HG02852 (cell line): ENCODE data around the gene TSPEAR.

ENCODE experiments used
- ATAC-seq: cut with Tn5 transposase; IDR thresholded peaks from one replicate; pipeline ENCODE4 v1.9.1; 2021; ENCODE audit warnings: mild to moderate bottlenecking, moderate library complexity; ENCODE audit not compliant: unreplicated experiment

The TSPEAR gene

DNA sequence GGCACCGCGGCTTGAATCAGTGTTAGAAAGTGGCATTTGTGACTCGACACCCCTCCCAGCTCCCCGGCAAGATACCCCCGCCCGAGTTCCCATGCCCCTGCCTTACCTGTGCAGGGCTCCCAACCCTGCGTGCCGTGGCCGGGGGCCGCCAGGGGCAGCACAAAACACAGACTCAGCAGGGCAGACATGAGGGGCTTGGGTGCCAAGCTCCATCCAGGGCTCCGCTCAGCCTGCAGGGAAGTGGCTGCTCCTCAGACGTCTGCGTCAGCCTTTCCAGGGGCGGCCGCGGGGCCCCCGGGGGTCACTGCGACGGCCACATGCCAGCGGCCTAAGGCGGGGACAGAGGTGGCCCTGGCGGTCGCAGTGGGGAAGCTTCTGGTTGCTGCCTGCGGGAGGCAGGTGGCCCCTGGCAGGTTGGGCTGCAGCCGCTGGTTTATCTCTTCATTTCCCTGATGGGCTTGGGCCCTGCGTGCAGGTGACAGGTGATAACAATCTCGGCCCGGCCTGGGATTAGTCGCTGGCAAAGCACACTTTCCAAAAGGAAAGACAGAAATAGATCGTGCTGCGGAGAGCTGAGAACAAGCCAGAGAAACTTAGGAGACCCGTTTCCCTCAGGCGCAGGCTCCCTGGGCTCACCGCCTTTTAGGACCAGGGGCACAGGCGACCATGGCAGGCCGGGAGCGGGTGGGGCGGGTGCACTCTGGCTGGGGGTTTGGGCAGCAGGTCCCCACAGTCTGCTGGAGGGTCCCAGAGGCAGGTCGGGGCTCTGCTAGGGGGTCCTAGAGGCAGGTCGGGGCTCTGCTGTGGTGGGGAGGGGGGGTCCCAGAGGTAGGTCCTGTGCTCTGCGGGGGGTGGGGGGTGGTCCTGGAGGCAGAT lies at the start of gene TSPEAR:
Gene TSPEAR (minus strand): TSS at position 246 of the 876 bp plus-strand sequence. CDS start 58 bp downstream, at position 188.
- no peak for ATAC-seq

- no peak for ATAC-seq
These were observed 49.0 kb upstream of the TSPEAR start for GRCh38 chr21:44760376-44760775.

DNA sequence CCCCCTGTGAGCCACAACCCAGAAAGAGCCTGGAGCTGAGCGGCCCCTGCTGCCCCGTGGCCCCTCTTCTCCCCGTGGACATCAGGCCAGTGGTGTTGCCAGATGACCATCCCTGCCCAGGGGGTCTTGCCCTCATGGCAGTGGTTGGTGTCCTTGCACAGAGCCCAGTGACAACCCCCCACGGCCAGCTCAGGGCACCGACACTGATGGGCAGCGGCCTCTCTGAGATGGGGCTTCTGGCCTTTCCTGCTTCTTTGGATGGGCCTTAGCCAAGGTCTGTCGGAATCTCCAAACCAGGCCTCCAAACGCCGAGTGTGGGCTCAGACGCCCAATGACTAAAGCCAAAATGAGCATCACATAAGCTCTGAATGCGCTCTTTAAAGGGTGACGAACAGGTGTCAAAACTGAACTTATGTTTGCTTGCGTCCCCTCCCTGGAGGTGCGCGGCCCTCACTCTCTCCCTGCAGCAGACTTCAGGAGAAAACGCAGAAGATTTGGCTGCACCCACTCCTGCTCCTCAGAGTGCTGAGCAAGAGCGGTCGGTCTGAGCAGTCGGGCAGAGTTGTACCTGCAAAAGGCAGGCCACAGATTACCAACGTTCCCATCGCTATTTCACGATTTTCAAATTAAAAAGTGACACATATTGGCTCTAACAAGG lies 48.4 kb upstream of the TSPEAR start:
- ATAC-seq, result no peak

- ATAC-seq, result no peak
These were observed 47.6 kb upstream of the TSPEAR start for GRCh38 chr21:44758781-44759627.

- no peak for ATAC-seq
These were observed 46.8 kb upstream of the TSPEAR start for GRCh38 chr21:44758141-44758561.

- ATAC-seq, result no peak
These were observed 46.4 kb upstream of the TSPEAR start for GRCh38 chr21:44757731-44758130.

DNA sequence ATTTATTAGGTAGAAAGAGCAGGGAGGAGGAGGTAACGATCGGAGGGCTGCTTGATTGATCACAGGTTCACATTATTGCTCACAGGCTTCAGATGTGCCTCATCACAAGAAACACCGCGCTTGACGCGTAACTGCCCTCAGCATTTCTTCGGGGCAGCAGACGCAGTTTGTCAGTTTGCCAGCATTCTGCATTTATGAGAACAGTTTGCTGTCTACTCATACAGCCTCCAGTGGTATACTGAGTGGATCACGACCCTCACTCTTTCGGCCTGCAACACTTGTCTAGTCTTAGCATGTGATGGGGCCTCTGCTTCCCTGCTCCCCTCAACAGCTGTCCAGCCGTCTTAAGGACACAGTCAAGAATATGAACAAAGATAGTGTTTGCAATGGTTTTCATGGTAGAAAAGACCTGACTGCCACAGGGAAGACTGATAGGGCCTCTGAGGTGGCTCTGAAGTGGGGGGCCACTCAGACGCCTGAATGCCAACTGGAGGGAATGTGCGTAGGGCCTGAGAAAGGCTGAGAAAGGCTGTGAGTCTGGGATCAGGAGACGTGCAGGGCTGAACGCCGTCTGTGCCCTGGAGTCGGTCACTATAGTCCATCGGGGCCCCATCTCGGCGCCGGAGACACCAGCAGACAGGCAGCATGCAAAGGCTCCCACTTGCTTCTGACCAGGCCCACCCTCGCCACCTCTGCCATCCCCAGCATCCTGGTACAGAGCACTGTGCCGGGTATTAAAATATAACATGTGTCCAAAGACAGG lies 45.2 kb upstream of the TSPEAR start:
- ATAC-seq, result no peak

- ATAC-seq, result no peak
These were observed 43.9 kb upstream of the TSPEAR start for GRCh38 chr21:44755227-44755626.

- no peak for ATAC-seq
These were observed 42.0 kb upstream of the TSPEAR start for GRCh38 chr21:44753357-44753756.

DNA sequence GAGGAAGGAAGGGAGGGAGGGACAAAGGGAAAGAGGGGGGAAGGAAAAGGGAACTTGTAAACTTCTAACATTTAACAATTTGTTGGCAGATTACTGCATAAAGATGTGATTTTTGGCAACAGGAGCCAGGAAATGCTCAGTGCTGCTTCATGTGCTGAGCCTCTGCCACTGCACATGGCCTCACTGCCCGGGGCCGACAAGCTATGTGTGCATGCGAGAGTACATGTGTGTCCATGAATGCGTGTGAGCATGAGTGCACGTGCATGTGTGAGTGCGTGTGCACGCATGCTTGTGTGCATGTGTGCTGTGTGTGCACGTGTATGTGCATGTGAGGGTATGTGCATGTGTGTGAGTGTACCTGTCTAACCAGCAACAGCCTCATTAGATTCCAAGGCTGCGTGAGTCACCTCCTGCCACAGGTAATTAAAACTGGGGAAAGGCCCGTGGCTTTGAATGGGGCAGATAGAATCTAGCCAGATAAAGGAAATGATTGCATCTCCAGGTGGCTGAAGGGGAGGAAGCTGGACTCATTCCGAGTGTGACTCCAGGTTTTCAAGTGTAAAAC lies 41.4 kb upstream of the TSPEAR start:
- no peak for ATAC-seq

- ATAC-seq, result no peak
These were observed 40.6 kb upstream of the TSPEAR start for GRCh38 chr21:44751799-44752636.

DNA sequence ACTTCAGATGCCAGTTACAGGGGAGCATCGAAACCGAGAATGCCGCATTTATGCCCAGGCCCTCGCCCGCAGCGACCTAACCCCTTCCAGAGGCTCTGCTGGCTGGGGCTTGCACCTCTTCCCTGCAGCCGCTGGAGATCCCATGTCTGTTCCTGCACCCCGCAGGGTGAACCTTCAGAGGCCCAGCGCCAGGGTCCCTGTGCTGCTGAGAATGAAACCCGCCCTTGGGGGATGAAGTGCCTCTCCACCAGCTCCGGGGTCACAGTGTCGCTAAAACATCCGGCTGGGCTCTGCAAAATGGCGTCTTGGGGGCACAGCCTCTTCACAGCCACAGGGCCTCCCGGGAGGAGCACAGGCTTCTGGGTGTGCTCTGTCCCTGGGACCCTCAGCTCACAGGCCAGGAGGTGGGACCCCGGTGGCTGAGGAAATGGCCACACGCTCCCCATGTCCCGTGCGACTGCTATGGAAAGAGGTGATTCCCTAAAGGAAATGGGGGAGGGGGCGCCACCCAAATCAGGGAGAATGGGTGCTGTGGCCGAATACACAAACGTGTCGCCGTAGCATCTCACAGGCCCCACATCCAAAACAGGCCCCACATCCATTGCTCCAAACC lies 39.9 kb upstream of the TSPEAR start:
- ATAC-seq, result no peak

GRCh38 chr21:44750675-44751025 lies 39.3 kb upstream of the TSPEAR start:
- no peak for ATAC-seq

DNA sequence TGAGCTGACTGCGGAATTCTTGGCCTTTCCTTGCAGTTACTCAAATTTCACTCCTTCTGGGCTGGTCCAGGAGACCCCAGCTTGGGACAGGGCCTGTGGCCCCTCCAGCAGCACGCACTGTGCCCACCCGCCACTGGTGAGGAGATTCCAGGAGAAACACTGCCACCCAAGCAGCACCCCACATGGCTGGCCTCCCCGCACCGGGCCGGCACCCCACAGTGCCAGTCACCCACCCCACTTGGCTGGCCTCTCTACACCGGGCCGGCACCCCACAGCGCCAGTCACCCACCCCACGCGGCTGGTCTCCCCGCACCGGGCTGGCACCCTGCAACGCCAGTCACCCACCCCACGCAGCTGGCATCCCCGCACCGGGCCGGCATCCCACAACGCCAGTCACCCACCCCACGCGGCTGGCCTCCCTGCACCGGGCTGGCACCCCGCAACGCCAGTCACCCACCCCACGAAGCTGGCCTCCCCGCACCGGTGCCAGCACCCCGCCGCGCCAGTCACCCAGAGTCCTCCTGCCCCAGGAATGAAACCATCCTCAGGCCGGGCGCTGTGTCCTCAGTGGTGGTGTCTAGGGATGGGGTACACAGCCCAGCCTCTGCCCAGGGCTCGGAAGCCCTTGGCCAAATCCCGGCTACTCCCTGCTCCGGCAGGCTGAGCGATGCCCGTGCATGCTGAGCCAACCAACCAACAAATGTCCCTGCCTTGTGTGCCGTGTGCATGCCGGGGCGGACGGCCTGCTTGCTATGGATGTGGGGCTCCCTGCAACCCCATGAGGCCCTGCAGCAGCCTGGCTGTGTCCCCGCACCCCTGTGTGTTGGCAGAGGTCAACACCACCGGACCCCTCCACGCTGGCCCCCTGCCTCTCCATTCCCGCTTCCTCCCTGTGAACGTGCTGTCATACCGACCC lies 38.6 kb upstream of the TSPEAR start:
- no peak for ATAC-seq

DNA sequence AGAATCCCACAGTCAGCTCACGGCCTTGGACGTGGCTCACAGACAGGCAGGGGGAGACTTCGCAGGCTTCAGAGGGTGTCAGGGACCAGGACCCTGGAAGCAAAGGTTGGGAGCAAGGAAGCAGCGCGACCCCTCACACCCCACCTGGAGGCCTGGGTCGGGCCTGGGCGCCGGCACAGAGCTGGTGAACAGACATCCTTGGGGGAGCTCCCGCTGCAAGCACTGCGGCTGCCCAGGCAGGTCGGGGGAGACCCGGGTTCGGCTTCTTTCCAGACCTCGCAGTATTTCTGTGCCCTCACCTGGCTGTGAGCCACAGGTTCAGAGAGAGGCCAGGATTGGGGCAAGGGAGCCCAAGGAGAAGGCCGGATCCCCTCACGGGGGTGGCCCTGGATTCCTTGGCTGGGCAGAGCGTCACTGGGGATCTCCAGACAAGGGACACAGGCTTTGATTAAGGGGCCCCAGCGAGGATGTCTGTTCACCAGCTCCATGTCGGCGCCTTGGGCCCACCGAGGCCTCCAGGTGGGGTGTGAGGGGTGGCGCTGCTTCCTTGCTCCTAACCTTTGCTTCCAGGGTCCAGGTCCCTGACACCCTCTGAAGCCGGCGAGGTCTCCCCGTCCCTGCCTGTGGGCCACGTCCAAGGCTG lies 37.9 kb upstream of the TSPEAR start:
- no peak for ATAC-seq

GRCh38 chr21:44748621-44749020 lies 37.2 kb upstream of the TSPEAR start:
- ATAC-seq, result no peak

GRCh38 chr21:44742418-44743153 lies 31.2 kb upstream of the TSPEAR start:
- ATAC-seq, result no peak
